Kidney (tissue), 14 donors: ENCODE measurements around the gene FAM20A. TPM values are rescaled to one million over a fixed set of nuclear protein-coding genes. Genes with fewer than 3 reads are reported as not detected.
A peak's percentile ranks its signal among the peaks of the same experiment; 100 is the strongest.

Experiments
- DNase-seq, 5 donors: peaks; one replicate each; pipeline ENCODE4 v3.0.0-alpha.2; 2013 to 2020
- FAIRE-seq: peaks from 2 replicates; lab custom pipeline; 2012; peaks lifted over from hg19 to GRCh38; lab: Jason Lieb, UNC
- H3K27ac ChIP-seq, 2 donors: one replicate each; pipeline ENCODE4 v1.7.0; 2013; ENCODE audit warnings: low read depth in 2 of 2, low read length in 2 of 2, inconsistent platforms in 1 of 2
- H3K27me3 ChIP-seq: one replicate; pipeline ENCODE4 v1.7.1; 2013; ENCODE audit warnings: low read length, inconsistent platforms; ENCODE audit not compliant: control insufficient read depth, insufficient read depth
- H3K36me3 ChIP-seq, 3 donors: one replicate each; pipeline versions ENCODE4 v1.7.0 to v1.7.1; 2013; ENCODE audit warnings: low read length in 3 of 3, control low read depth in 1 of 3, inconsistent platforms in 1 of 3; ENCODE audit not compliant: insufficient read depth in 3 of 3, control insufficient read depth in 2 of 3
- H3K4me1 ChIP-seq, 3 donors: one replicate each; pipeline versions ENCODE4 v1.7.0 to v1.7.1; 2013; ENCODE audit warnings: low read length in 3 of 3, inconsistent platforms in 1 of 3, low read depth in 1 of 3; ENCODE audit not compliant: control insufficient read depth in 2 of 3, insufficient read depth in 2 of 3
- H3K4me3 ChIP-seq, 3 donors: one replicate each; pipeline versions ENCODE4 v1.7.0 to v1.8.1; 2013; ENCODE audit warnings: low read length in 3 of 3, control low read depth in 1 of 3, inconsistent platforms in 1 of 3
- H3K9ac ChIP-seq, 3 donors: one replicate each; pipeline versions ENCODE4 v1.7.0 to v1.7.1; 2013; ENCODE audit warnings: low read length in 3 of 3, control low read depth in 1 of 3, inconsistent platforms in 1 of 3
- H3K9me3 ChIP-seq, 3 donors: one replicate each; pipeline versions ENCODE4 v1.7.0 to v1.7.1; 2013; ENCODE audit warnings: low read length in 3 of 3, control low read depth in 1 of 3, inconsistent platforms in 1 of 3; ENCODE audit not compliant: control insufficient read depth in 2 of 3, insufficient read depth in 1 of 3
- intact Hi-C: fragments of 100-400 bp; cut with DNase I; formaldehyde crosslinking; loops from one replicate; pipeline ENCODE4 v1.11.1; 2022
- polyA plus RNA-seq: library from polyadenylated mRNA; stranded (reverse); fragments of 350-450 nt; fragmentation: Illumina TruSeq; extraction: RNeasy Lipid Tissue Mini Kit (QIAGEN cat#74804); gene quantifications from one replicate; pipeline ENCODE4 v1.2.3, GENCODE V29; 2014; ENCODE audit warnings: low read depth, low replicate concordance; ENCODE audit not compliant: insufficient read depth
- total RNA-seq: library from RNA; stranded (reverse); fragmentation: NEBNext Ultra II Directional; extraction: Animal tissue kit (Norgen Biotek cat#: 25700); gene quantifications from one replicate; pipeline ENCODE4 v1.2.1, GENCODE V29; 2021
- TF ChIP-seq, protein P1 (sequence below): IDR thresholded peaks from 3 replicates; pipeline ENCODE4 v1.5.1; 2012; ENCODE audit warnings: mild to moderate bottlenecking, moderate library complexity, borderline replicate concordance; ENCODE audit not compliant: insufficient read depth; ENCODE audit errors: extremely low read depth
- donor health status: control.
- donor health status: control.
- donor health status: control.
- donor health status: control.
- donor health status: control.
- donor health status: DM: yes; HTN: yes; CAD: no.
- donor health status: Normal renal cell carcinoma (clear cell type).

FAM20A gene
- total and polyA plus RNA-seq, 2 donors from 2014 or later, result 65.8 to 77.7 TPM

DNA sequence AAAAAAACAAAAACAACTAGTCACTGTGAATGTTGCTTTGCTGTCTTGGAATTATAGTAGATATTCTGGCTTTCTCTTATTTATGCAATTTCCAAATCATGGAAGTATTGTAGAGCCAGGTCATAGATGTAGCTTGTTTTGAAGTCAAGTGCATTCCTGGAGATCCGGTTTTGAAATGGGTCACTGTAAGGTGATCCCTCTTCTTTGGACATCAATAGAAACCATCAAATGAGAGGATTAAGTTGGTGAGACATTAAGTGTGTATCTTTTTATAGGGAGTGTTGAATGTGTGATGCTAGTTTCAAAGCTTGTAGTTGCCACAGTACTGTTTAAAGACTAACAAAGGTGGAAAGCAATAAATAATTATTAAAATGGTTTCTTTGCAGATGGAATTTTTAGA, 84.4 kb downstream of the FAM20A start:
- Histone ChIP-seq H3K9ac (no peak overlapping the region), H3K36me3 (peaks cover 0 to 26% (median 8%) of the 10 kb centered on the region in 3 donors), H3K27ac (no peak overlapping the region), H3K4me1 (peaks cover 2 to 19% (median 14%) of the 10 kb centered on the region in 3 donors), H3K4me3 (no peak overlapping the region), H3K9me3 (no peaks in the 10 kb centered on the region), H3K27me3 (no peaks in the 10 kb centered on the region)
- FAIRE-seq (no peak), DNase-seq (no peak)
- intact Hi-C loops, result no loop called here
- TF ChIP-seq, protein P1, sequence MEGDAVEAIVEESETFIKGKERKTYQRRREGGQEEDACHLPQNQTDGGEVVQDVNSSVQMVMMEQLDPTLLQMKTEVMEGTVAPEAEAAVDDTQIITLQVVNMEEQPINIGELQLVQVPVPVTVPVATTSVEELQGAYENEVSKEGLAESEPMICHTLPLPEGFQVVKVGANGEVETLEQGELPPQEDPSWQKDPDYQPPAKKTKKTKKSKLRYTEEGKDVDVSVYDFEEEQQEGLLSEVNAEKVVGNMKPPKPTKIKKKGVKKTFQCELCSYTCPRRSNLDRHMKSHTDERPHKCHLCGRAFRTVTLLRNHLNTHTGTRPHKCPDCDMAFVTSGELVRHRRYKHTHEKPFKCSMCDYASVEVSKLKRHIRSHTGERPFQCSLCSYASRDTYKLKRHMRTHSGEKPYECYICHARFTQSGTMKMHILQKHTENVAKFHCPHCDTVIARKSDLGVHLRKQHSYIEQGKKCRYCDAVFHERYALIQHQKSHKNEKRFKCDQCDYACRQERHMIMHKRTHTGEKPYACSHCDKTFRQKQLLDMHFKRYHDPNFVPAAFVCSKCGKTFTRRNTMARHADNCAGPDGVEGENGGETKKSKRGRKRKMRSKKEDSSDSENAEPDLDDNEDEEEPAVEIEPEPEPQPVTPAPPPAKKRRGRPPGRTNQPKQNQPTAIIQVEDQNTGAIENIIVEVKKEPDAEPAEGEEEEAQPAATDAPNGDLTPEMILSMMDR, result no peak

DNA sequence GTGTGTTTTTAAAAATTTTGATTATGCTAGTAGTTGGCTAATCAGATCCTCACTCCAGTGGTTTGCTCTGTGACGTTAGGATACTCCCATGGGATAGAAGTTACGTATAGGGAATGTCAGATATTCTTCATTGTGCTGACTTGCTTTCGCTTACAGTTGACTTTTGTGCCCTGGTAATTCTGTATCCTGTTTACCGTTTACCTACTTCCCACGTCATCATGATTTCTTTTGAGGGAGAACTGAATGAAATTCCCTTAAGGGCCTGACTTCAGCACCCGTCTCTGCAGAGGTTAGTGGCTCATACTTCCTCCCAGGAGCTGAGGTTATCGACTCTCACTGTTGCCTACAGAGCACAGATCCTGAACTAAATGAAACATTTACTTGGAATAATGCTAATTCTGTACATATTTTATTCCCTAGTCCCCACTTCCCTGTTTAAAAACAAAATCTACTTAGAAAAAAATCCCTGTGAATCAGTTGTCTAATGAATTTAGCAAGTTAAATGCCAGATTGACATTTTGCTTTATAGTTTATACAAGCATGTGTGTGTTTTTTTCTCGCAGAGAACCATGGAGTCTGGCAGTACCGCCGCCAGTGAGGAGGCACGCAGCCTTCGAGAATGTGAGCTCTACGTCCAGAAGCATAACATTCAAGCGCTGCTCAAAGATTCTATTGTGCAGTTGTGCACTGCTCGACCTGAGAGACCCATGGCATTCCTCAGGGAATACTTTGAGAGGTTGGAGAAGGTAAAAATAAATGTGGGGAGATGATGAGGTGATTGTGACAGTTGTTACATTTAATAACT, 86.1 kb downstream of the FAM20A start:
- TF ChIP-seq, protein P1, result no peak
- Histone ChIP-seq H3K4me3 (peak overlapping the region; percentile 93 to 100 (median 94)), H3K36me3 (peaks cover 0 to 26% (median 8%) of the 10 kb centered on the region in 3 donors), H3K4me1 (peaks cover 2 to 19% (median 14%) of the 10 kb centered on the region in 3 donors), H3K27ac (peak overlapping the region; percentile 39 to 50), H3K9ac (peak overlapping the region in 1 of 3 donors; percentile 96), H3K27me3 (no peaks in the 10 kb centered on the region), H3K9me3 (no peaks in the 10 kb centered on the region)
- FAIRE-seq (no peak), DNase-seq (peak in 2 of 5 donors; percentile 48 to 65)
- intact Hi-C loops, result no loop called here

DNA sequence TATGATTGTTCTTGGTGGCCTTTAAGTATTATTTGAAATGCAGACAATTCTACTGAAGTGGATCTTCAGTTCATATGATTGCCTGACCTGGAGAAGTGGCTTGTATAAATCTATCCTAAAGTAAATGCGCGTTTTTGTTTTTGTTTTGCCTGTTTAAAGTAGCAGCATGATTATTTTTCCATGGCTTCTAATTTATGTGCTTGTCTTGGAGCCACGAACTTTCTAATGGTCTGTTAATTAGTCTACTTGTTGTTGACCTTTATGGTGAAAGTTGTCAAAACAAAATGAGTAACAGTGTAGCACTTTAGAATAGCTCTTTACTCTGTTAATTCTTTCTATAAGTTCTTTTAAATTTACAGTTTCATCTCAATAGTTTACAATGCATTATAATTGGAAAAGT, 87.2 kb downstream of the FAM20A start:
- no peaks in the 10 kb centered on the region for H3K27me3 ChIP-seq
- no peaks in the 10 kb centered on the region for H3K9me3 ChIP-seq
- intact Hi-C loops, result no loop called here
- FAIRE-seq (no peak), DNase-seq (peak in 2 of 5 donors; percentile 12 to 14)
- H3K4me3 ChIP-seq, result peak overlapping the region; percentile 93 to 100 (median 94)
- H3K4me1 ChIP-seq, result peaks cover 2 to 17% (median 14%) of the 10 kb centered on the region in 3 donors
- peaks cover 0 to 26% (median 8%) of the 10 kb centered on the region in 3 donors for H3K36me3 ChIP-seq
- peak overlapping the region; percentile 95 to 99 for H3K27ac ChIP-seq
- peak overlapping the region; percentile 91 to 96 (median 96) for H3K9ac ChIP-seq
- TF ChIP-seq, protein P1, result no peak
